Smooth muscle cell of the brain vasculature (primary cell): Measurements from ENCODE around the gene METTL16.

Experiments
- DNase-seq: peaks from one replicate; pipeline ENCODE4 v3.0.0-alpha.2; 2012; ENCODE audit warnings: low read depth, low spot score

The METTL16 gene

DNA sequence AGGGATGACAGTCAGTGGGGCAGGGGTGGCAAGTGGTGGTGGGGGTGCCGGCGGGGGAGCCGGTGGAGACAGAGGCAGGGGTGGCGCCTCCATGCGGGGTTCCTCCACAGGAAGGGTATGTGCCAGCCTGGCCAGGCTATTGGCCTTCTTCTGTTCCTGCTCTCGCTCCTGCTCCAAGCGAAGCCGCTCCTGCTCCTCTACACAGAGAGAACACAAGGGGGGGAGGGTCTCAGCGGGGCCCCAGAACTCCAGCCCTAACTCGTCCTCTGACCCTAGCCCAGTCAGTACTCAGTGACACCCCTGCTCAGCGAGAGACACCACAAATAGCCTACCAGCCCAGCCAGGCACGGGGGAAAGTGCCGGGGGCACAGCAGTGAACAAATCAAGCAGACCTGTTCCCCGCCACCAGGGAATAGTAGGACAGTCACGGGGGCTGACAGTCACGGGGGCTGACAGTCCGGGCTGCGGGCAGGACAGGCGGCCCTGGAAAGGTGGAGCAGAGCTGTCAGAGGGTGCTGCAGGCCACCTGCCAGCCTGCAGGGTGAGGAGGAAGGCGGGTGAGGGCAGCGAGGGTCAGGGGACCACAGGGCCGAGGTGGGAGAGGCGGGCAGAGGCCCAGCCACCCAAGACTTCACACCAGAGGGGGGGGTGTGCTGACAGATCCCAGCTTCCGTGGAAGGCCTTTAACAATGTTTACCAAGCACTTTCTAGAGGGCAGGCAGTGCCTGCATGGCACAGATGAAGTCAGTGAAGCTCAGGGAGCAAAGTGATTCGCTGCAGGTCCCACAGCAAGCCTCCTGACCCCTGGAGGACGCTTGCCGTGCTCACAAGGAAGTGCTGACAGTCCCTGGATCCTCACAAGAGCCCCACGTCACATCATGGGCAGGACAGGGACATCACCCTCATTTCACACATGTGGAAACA, 116.2 kb downstream of the METTL16 start:
- DNase-seq: no peak

DNA sequence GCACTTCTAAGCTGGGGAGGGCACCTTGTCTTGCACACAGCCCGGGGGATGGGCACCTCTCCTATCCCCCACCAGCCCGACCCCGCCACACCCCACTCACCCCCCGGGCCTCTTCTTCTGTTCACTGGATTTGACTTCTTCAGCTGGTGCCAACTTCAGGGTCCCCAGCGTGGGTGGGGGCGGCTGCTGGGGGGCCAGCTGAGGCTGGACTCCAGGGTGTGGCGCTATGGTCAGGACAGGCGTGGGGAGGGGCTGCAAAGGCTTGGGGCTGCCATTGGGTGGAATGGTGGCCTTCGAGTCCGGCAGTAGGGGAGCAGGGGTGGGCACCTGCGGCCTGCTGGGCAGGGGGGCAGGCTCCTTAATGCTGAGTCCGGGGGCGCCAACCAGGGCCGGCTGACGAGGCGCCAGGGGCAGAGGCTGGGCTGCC, 116.9 kb downstream of the METTL16 start:
- DNase-seq: no peak

DNA sequence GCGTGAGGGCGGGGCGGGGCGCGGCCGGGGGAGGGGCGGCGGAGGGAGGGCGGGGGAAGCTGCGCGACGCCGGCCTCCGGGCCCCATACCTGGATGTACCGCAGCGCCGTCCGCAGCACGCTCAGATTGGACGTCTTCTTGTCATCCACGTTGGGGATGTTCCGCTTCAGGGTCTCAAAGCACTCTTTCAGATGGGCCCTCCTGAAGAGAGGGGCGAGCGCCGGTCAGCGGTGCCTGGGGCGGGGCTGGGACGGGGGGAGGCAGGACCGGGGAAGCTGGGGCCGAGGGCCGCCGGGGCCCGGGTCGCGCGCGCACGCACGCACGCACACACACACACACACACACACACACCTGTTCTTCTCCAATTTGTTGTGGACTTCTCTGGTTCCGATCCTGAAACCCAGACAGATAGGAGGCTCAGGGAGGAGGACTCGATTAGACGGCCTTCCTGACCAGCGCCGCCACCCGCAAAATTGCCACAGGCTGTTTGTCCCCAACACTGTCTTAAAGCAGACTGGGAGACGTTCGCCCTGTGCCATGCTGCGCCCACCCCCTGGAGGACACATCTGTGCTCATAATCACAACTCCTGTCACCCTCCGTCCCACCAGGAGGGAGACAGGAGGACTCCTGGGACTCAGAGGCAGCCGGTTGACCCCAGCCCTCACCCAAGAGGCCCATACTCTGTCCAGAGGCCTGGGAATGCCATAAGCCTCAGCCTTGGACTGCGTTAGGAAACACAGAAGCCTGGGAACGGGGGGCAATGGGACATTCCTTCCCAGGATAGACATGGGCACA, 117.5 kb downstream of the METTL16 start:
- DNase-seq: no peak

DNA sequence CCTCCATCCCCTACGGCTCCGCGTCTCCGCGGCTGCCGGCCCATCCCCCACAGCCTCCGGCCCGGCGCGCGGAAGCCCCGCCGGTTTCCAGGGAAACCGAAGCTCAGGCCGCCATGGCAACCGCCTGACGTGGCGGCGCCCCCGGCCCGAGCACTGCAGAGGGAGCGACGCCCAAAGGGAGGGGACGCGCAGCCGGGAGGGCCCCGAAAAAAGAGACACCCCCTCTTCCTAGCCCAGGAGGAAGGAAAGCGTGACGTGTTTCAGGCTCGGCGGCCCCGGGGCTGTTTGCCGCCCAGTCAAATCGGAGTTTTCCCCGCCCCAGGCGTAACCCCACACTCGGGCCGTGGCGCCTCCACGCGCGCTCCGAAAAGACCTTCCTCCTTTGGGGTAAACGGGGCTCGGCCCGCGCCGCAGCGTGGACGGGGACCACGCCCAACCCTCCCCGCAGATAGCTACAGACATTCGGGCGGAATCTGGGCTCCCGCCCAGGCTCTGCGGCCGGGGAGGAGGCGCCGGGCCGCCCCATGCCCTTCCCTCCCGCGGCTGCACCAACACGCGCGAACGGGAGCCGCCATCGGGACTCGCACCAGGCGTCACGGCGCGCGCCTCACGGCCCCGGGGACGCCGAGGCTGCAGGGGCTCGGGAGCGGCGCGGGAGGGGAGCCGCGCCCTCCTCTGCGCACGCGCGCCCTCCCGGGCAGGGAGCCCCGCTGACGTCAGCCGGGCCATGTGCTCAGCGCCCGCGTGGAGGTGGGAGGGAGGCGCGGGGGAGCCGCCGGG, 118.3 kb downstream of the METTL16 start:
- peak; percentile 50 for DNase-seq

DNA sequence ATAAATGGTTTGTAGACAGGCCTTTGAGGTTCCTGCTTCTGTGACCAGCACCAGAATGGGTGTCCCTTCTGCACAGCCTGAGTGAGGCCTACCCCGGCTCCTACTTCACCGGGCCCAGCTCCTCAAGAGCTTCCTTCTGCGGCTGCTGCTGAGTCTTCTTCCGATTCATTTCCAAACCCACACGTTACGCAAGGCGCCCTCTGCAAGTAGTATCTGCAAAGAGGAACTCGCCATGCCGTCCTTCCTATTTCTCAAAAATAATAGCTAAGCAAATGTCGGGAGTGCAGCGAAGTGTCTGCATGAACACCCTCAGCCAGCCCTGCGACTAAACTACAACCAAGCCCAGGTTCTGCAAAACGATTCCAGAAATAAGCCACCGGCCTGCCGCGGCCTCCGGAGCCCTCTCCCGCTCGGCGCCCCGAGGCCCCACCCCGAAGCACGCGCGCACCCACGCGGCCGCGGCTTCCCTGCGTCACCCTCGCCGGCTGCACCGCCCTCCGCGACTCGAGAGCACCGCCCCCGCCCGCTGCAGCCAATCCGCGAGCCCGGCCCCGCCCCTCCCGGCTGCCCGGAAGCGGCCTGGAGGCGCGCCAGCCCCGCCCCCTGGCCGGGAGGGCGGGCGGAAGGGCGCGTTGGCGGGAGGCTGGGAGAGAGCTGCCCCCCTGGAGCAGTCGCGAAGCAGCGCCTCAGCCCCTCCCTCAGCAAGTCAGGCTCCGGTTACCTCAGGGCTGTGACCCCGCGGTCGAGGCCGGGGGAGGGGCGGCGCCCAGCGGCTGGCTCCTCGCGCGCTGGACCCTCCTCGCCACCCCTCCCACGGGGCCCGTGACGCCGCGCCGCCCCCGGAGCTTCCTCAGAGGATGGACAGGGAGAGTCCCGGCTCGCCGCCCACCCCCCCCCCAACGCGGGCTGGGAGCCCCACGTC, 119.2 kb downstream of the METTL16 start:
- peak; percentile 85 for DNase-seq

DNA sequence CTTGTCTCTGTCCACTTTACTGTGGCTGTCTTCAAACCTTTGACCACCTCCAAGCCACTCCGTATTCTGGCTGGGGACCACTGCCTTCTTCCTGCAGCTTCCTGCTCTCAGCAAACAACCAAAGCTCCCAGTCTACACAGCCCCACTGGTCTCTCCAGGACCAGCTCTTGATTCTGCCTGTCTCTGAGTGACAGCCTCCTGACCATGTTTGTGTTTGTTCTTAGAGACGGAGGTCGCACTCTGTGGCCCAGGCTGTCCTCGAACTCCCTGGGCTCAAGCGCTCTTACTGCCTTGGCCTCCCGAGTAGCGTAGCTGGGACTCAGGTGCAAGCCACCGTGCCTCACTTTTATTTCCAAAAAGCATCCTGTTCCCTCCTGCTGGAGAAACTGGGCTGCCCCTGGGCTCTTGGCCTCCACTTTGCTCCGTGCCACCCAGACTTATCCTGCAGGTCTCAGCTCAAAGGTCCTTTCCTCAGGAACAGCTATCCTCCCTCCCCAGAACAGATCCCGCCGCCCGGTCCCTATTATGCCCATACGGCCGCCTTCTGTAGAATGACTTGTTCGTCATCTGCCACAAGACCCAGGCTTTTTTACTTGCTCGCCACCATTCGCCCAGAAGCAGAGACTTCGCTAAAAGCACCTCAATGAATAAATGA, 120.0 kb downstream of the METTL16 start:
- DNase-seq: no peak

DNA sequence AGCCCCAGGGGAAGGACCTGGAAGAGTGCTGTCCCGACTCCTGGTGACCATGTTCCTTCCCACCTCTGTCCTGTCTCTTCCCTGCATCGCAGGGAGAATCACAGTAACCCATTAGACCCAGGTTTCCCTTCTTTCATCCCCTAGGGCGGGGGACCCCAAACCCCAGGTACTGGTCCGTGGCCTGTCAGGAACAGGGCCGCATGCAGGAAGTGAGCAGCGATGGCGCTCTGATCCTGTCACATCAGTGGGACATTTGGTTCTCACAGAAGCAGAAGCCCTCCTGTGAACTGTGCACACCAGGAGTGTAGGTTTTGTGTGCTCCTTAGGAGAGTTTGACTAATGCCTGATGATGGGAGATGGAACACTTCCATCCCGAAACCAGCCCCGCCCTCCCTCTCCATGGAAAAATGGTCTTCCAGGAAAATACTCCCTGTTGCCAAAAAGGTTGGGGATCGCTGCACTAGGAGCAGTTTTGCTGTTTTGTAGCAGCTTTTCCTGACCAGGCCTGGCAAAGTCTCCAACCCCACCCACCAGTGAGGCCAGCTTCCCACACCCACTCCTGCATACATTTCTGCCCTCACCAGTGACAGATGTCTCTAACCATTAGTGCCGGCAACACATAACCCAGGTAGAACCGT, 121.4 kb downstream of the METTL16 start:
- no peak for DNase-seq

DNA sequence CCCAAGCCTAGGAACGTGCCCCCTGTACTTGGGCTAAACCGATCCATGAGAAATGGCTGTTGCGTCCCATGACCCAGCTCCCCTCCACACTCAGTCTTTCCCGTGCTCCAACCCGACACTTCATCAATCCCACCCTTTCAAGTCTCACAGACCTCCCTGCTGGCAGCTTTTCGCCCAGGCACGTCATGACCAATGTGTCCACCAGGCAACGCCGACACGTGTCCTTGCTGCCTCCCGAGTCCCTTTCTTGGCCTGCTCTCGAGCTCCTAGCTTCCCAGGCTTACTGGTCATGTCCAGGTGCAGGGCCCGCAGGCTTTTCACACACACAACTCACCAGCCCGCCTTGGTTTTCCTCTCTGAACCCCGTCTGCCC, 123.0 kb downstream of the METTL16 start:
- DNase-seq: no peak

DNA sequence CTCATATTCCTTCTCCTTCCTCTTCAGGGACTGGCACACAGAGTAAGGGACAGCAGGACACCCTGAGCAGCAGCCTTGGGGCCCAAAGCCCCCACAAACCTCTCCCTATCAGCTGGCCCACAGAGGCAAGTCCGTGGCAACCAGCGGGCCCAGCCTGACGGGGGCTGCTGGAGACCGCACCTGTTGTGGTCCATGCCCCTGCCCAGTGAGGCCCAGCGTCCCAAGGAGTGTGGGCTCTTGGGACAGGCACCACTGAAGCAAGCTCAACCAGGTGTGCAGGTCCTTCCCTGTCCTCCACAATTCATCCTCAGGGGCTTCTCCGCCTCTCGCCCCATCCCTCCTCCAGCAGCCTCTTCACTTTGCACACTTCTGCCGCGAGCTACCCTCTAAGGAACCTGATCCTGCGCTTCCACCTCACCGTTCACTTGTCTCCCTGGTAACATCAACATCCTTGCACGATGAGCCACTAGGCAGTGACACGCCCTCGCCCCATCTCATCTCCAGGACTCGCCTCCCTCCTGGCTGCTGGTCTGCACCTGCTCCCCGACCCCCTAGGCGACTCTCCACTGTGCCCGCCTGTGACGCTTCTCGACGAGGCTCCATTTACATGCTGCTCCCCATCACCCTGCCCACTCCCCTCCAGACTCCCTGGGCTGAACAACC, 123.5 kb downstream of the METTL16 start:
- no peak for DNase-seq

DNA sequence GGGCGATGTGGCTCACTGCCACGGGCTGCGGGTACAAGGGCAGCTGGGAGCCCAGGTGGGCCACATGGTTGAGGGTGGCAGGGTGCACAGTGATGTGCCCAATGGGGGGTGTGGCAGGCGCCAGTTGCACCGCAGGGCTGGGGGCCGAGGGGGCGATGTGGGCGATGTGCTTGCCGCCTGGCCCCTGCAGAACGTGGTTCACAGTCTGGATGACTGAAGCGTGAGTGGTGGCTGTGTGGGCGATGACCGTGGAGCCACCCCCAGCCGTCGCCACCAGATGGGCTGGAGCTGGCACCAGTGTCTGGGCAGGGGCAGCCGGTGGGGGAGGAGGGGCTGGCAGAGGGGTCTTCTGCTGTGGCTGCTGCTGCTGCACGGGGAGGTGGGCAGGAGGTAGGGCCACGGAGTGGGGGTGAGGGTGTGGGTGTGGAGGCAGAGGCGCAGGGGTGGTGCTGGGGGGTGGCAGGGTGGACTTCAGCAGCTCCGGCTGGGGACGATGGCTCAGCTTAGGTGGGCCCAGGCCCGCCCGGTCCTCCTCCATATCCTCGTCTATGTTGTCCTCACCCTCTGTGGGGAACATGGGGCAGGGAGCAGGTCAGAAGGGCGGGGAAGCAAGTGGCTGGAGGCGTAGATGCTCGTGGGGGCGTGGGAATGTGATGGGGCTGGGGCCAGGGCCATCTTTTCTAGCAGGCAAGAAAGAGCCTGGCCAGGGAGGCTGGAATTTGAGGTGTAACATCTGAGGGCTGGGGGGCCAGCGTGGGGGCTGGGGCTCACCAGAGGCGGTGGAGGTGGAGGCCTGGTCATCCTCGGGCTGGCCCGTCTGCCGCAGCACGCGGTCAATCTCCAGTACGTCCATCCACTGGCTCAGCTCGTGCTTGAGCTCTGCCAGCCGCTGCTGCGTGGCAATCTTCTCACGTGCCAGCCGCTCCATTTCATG, 124.3 kb downstream of the METTL16 start:
- no peak for DNase-seq

DNA sequence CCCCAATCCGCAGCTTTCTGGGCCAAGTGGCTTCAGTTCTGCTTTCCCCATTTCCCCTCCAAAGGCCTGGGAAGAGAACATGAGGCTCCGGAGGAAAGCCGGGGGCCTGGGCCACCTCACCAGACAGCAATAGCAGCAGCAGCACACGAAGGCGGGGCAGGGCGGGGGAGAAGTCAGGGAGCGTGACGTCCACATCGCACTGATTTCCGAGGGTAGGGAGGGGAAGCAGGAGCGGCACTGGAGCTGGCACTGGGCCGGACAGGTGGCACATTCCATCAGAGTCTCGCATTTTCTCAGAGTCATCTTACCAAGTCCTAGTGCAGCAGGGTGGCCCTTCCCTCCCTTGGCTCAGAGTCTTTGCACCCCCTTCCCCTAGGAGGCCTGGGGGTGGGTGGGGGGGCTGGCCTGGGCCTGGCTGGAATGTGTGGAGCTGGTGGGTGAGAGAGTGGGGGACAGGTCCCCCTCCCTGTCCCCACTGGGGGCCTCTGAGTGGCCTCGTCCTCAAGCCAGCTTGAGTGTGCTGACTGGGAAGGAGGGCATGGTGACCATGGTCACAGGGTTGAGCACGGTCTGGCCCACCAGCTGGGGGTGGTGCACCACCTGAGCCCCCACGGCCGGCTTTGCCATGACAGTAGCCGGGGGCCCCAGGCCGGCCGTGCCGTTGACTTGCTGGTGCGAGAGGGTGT, 125.1 kb downstream of the METTL16 start:
- no peak for DNase-seq

DNA sequence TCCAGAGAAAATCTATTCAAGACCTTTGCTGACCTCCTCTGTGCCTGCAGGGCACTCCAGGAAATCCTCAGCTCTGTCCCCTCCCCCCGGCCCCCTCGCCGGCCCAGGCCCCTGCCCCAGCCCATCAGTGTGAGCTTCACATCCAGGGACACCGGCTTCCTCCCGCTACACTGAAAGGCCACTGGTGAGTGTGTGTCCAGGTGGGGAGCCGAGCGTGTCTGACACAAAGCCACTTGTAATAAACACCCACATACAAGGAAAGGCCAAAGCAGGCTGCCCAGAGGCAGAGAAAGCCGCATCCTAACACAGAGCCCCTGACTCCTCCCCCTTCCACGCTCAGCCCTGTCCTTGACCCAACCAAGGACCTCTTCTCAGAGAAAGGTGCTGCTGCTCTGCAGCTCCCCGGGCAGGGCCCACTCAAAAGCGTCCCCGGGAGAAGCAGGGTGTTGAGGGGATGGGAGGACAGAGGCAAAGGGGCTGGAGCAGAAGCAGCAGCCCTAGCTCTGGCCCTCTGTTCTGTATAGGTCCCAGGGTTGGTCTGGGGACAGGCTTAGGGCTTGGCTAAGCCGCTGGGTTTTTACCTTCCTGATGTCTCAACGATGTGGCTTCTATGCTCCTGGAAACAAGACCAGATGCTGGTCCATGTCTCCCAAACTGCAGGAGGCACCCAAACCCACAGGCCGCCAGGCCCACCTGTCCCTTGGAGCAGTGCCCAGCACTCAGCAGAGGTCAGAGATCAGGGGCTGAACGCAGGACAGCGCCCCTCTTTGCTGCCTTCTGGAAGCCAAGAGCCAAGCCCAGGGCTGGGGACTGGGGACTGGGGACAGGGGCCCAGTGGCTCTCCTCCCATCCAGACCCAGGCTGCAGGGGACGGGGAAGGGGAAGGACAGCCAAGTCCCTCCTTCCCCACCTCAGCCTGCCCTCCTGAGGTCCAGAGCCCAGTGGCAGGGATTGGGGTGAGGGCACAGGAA, 126.2 kb downstream of the METTL16 start:
- DNase-seq: no peak

DNA sequence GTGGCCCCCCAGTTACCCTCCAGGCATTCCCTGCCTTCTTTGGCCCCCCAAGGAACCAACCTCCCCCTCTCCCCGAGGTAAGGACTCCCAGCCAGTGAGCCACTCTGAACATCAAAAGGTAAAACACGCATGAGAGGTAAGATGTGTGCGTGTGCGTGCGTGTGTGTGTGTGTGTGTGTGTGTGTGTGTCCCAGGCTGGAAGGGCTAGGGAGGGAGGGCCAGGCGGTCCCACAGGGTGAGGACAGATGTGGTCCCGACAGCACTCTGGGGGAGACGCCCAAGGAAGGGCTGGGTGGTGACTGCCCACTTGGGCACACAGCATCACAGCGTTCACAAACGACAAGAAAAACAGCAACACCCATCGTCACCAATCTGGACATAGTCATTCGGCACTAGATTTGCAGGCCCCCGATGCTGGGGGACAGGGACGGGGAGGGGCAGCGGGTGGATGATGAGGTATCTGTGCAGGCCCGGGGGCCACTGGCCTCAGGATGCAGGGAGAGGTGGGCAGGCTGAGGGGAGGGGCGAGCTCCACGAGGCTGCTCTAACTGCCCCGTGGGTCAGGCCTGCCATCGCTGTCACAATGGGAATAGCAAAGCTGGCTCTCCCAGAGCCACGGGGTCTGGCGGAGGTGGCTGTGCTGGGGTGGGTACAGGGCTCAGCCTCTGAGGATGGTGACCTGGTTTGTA, 127.1 kb downstream of the METTL16 start:
- no peak for DNase-seq

DNA sequence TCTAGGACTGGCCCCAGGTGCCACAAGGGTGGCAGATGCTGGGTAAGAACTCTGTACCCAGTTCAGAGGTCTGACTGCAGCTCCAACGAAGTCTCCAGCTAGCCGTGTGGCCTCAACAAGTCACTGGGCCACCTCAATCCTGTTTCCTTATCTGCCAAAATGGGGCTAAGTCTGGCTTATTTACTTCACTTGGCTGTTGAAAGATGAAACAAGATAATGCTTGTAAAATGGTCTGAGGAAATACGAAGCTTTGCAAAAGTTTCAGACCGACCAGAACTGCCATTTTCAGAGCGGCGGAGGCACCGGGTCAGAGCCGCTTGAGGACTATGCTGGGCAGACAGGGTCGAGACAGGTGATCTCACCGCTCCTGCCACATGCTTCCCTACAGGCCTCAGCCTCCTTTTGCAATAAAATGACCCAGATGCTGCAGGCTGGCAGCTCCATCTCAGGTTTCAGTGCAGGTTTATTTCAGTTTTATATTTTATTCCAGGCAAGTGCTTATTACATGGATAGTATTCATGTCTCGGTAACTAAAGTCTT, 128.0 kb downstream of the METTL16 start:
- DNase-seq: no peak

DNA sequence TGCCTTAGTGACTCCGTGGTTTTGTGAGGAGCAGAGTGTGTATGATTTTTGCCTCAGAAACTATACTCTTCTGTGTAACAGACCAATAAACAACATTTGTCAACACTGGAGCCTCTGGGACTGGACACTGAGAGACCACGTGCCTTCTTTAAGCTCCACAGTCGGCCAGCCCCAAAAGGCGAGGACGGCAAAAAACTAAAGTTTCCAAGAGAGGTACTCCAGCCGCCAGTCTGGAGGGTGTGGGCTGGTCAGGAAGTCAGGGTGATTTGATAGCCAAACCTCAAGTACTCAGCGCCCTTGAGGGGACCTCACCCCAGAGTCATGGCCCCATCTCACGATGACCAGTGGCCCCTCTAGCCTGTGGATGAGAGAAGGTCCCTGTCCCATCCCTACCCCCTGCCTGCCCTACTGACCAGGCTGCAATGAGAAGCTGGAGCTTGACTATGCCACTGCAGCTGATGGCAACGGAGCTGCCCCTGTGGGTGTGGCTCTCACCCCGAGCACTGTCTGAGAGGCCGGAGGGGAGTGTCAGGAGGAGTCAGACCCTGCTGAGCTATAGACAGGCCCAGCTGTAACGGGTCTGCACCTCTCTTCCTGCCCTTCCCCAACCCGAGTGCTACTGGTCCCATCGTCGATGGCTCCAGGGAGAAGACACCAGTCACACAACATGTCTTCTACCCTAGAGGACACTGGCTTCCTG, 130.6 kb downstream of the METTL16 start:
- DNase-seq: no peak
